DMS 273 treated with DMSO at 0.1 percent for 48 hours (cell line): ENCODE data around the gene ZEB1.
"Not testable (repeated sequence)": the region's sequence is repeated elsewhere in the genome, so short reads cannot be mapped to it uniquely, and the experiment has no call there.

Experiments
- DNase-seq: peaks from one replicate; lab custom pipeline; 2025; lab: John Stamatoyannopoulos, UW

ZEB1 gene

DNA sequence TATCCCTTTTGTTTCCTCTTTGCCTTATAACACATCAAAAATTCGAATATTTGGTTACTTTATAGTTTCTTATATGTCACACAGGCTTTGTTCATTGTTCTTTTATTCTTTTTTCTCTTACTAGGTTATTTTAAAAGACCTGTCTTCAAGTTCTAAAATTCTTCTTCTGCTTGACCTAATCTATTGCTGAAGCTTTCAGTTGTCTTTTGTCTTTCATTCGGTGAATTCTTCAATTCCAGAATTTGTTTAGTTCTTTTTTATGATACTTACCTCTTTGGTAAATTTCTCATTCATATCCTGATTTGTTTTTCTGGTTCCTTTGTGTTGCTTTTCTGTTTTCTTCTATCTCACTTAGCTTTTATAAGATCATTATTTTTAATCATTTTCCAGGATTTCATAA, 188.4 kb downstream of the ZEB1 start:
- DNase-seq = no peak

DNA sequence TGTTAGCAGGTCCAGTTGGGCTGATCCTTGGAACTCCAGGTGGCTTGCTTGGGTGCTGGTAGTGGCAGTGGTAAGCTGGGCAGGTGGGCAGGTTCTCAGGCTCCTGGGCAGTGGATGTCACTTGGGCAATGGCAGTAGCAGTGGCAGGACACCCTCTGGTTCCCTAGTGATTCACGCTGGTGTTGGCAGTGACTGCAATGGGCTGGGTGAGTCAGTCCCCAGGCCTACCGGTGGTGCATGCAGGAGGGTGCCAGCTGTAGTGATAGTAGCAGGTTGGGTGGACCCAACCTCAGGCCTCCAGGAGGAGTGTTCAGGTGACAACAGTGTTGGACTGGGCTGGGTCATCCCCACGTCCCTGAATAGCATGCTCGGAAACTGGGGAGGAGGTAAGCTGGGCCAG, 189.2 kb downstream of the ZEB1 start:
- DNase-seq = no peak

DNA sequence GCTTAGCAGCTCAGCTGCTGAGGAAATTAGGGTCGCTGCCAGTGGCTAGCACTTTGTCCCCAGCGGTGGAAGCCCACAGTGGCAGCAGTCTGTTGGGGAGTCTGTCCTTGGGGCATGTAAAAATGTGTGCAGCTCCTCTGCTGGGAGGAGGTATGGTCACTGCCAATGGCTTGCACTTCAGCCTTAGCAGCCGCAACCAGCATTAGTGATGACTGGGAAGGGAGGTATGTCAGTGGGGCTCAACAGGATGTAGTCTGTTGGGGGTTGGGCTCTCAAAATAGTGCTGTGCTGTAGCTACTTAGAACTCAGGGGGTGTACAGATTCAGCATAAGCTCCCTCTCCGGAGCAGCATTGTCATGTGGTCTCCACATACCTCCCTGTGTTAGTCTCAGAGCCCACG, 189.9 kb downstream of the ZEB1 start:
- no peak for DNase-seq

DNA sequence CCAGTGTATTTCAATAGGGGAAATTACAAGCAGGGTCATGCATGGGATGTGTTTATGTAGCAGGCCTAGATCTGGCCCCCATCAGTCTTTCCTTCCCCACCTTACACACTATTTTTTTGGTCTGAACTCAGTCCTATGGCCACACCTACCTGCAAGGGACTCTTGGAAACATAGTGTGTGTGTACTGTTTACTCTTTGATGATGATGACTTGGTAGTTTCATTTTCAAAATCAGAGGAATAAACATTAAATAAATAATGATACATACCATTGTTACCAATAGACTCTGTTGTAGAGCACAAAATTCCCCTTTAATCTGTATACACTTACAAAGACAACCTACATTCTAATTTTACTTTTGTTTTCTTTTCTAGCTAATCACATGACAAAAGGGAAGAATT, 191.0 kb downstream of the ZEB1 start:
- no peak for DNase-seq

DNA sequence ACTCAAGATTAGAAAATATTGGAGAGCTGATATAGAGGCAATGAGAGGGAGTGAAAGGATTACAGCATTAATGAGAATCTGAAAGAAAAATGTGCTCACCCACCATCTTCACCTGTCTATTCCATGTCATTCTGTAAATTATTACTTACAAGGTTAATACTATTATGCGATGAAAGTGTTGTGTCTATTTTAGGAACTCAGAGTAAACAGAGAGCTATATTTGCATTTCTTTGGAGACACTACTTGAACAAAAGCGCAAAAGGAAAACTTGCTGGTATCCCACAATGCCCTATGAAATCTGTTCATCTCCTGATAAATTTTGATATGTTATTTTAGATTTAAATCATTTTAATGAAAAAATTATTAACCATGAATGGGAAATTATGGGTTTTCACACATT, 196.1 kb downstream of the ZEB1 start:
- DNase-seq = no peak

DNA sequence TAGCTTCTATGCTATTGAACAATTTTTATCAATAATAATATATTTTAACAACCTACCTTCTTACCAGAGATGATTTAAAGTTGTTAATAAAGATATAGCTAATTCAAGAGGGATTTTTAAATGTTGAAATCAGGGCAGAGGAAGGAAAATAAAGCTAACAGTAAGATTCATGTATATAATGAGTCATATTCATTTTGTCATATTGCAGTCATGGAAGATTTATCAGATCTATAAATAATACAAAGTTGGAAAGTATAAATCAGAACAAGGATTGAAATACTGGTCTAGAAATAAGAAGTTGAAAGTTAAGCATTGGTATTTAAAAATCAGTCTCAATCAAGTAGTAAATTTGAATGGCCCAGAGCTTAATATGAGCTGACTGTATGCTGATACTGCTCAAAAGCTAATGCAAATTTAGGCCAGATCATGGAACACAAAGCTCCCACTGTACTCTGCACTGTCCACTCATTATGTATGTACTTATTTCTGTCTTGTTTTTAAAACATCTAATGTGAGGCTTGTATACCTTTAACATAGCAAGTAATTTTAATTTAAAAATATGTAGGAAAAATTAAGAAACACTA, 196.9 kb downstream of the ZEB1 start:
- DNase-seq = no peak

DNA sequence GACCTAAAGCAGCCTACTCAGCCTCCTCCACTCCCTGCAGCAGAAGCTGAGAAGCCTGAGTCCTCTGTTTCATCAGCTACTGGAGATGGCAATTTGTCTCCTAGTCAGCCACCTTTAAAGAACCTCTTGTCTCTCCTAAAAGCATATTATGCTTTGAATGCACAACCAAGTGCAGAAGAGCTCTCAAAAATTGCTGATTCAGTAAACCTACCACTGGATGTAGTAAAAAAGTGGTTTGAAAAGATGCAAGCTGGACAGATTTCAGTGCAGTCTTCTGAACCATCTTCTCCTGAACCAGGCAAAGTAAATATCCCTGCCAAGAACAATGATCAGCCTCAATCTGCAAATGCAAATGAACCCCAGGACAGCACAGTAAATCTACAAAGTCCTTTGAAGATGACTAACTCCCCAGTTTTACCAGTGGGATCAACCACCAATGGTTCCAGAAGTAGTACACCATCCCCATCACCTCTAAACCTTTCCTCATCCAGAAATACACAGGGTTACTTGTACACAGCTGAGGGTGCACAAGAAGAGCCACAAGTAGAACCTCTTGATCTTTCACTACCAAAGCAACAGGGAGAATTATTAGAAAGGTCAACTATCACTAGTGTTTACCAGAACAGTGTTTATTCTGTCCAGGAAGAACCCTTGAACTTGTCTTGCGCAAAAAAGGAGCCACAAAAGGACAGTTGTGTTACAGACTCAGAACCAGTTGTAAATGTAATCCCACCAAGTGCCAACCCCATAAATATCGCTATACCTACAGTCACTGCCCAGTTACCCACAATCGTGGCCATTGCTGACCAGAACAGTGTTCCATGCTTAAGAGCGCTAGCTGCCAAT, 202.2 kb downstream of the ZEB1 start:
- no peak for DNase-seq

DNA sequence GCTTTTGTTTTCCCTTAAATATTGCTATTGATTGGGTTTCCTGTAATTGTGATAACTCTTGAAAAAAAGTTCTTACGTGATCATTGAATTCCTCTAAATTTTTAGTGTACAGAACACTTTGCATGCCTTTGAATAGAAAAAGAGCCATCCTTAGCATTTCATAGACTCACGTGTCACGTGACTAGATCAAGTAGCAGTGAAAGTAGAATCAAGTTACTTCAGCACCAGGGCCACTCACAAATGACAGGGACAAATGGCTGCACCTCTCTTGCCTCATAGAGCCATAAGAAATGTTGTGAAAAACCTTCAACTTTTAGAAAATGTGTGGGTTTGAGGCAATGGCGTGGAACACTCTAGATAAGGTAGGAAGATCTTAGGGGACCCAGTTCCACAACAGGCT, 203.8 kb downstream of the ZEB1 start:
- no peak for DNase-seq

DNA sequence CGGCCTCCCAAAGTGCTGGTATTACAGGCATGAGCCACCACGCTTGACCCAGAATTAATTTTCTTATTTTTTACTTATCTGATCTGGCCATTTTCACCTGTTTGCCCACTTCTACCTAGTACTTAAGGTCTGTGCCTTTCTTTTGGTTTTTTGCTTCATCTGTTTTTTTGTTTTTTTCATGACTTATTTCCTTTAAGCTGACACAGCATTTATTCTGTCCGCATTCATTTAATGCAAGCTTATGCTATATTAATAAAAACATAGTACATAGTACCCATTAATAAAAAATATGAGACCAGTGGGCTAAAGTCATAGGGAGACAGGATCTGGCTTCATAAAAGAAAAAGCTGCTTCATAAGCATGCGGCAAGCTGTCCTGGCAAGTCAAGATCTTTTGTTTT, 205.4 kb downstream of the ZEB1 start:
- DNase-seq = no peak

DNA sequence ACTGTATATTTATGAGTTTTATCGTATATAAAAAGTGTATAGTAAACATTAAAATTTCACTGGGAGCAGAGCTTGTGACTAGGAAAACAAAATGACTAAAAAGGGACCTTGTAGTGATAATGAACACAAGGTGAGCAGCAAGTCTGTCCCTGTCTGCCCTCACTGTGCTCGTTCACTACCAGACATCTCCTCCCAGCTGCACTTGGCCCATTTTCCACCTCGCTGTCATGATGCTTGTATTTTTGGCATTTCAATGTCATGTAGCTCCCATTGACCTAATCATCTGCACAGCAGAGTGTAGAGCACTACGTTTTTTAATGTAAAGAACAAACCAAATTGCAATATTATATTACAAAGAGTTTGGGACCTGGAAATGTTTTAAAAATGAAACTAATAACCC, 207.2 kb downstream of the ZEB1 start:
- no peak for DNase-seq

DNA sequence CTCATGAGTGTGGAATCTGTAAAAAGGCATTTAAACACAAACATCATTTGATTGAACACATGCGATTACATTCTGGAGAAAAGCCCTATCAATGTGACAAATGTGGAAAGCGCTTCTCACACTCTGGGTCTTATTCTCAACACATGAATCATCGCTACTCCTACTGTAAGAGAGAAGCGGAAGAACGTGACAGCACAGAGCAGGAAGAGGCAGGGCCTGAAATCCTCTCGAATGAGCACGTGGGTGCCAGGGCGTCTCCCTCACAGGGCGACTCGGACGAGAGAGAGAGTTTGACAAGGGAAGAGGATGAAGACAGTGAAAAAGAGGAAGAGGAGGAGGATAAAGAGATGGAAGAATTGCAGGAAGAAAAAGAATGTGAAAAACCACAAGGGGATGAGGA, 207.7 kb downstream of the ZEB1 start:
- no peak for DNase-seq

DNA sequence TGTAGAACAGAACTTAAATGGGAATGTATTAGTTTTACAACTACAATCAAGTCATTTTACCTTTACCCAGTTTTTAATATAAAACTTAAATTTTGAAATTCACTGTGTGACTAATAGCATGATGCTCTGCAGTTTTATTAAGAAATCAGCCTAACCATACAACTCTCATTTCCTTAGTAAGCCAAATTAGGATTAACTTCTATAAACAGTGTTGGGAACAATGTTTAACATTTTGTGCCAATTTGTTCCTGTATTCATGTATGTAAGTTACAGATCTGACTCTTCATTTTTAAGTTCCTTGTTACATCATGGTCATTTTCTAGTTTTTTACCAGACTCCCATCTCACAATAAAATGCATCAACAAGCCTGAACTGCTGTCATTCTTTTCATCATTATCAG, 209.8 kb downstream of the ZEB1 start:
- no peak for DNase-seq

DNA sequence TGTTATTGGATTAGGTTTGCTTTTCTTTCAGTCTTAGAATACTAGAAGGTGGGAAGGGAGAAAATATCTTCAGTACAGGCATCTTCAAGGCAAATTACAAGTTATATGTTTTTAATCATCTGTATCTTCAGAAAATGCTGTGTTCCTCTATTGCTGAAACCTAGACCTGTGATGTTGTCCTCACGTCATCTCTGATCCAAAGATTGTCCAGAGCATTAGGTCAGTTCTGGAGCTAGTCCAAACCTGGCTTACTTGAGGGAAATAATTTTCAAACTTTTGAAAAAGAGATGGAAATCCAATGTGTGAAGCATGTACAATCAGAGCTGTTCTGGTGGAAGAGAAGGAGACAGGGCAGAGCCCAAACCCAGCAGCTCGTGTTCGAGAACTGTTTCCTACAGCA, 217.3 kb downstream of the ZEB1 start:
- DNase-seq = no peak

DNA sequence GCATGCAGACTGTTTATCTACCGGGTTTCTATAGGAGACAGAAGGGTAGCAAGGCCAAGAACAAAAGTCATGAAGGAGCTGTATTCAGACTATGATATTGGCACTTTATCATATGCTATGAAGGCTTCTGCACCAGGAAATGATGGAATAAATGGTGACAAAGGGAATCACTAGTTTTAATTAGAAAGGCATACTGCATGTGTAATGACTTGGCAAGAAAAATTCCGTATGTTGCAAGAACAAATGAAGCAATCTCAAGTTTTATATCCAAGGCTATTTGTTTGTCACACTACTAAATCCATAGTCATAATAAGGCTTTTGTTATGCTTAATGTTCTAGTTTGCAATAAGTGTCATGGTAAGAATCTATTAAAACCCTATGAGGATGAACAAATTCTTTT, 230.9 kb downstream of the ZEB1 start:
- DNase-seq = no peak

DNA sequence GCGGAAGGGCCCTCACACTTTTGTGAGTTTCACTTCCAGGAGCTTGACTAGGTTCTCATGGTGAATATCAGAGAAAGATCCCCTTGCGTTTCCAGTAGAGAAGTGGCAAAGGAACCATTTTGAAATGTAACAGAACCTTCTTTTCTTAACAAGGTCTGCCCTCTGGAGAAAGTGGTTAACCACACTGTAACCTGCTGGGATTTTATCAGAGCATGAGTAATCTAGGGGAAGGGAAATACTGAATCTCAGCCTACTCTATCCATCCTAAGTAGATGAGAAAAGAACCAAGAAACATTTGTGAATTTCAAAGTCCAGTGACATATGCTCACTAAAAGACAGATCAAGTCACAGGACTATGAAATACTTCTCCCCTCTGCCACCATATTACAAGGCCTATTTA, 235.5 kb downstream of the ZEB1 start:
- DNase-seq = no peak

DNA sequence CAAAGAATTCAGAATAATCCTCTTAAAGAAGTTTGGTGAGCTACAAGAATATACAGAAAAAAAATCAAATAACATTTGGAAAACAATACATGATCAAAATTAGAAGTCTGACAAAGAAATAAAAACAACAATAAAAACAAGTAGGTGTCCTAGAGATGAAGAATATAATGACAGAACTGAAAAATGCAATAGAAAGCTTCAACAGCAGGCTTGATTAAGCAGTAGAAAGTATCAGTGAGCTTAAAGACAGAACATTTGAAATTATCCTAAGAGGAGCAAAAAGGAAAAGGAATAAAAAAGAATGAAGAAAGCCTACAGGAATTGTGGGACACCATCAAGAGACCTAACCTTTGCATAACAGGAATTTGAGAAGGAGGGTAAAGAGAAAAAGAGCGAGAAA, 238.8 kb downstream of the ZEB1 start:
- no peak for DNase-seq

DNA sequence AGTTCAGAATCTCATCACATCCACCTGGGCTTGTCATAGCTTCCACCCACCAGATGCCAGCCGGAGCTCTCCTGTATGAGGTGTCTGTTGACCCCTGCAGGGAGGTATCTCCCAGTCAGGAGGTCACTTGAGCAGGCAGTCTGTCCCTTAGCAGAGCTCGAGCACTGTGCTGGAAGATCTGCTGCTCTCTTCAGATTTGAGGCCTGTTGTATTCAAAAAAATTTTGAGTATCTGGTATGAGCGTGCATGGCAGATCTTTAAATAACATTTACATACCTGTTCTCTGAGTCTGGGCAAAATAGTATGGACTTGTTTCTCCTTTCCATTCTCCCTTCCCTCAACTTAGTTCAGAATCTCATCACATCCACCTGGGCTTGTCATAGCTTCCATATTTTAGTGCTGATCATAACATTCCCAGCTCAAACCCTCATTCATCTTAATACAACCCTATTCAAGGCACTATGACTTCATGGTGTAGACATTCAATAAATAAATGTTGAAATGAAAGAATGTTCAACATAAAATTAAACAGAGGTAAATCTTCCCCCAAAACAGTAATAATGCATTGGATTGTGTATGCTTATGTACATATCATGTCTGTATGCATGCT, 249.3 kb downstream of the ZEB1 start:
- DNase-seq = not testable (repeated sequence)

DNA sequence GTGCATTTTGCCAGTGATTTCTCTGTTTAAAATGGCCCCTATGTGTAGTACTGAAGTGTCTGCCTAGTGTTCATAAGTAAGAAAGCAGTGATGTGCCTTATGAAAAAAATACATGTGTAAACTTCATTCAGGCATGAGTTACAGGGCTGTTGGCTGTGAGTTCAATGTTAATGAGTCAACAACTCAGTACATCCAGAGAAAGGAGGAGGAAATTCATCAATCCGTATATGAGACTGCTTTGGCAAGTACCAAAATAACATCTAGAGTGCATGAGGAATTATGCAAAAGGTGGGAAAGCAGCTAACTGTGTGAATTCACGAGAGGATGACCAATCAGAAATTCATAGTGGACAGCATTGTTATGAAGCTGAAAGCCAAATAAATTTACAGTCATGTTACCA, 255.6 kb downstream of the ZEB1 start:
- DNase-seq = no peak

DNA sequence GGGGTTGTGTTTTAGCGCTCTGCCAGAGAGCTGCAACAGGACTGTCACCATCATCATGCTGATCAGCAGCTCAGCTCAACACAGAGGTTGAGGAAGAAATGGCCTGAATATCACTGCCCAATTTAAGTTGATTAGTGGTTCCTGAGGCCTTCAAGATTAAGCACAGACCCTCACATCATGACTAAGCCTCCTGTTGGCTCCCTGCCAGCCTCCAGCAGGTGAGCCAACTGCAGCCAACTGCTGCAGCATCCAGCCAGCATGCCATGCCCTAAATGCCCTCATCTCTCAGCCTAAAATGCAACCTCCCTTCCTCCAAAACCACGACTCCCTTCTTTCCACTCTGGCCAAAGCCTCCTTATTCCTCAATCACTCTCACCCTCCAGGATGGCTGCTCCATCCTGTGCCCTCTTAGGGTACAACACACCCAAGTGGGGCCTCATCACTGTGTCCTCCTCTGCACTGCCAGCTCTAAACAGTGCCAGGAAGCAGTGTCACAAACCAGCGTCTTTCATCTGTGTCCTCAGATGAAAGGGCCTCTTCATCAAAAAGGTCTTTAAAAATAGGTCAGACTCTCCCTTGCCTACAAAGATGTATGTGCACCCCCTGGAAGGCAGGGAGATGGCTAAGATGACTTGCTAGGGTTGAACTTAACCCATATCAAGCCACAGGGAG, 259.3 kb downstream of the ZEB1 start:
- DNase-seq = no peak

DNA sequence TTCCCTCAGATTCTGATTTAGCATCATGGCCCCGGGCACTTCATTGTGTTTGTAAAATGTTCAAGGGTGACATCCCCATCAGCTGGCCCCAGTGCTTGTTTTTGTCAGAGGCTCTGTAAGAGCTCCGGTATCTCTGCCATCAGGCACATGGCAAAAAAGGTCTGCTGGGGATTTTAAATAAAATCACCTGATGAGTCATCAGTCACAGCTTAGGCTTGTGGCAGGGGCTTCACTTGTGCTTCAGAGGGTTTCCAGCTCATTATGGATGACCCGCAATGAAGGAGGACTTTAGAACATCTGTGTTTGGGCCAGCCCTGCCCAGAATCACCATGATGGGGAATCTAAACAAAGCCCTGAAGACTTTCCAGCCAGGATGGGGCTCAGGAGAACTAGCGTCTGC, 259.9 kb downstream of the ZEB1 start:
- DNase-seq = no peak
